HG03139 (cell line): ENCODE measurements around the gene TMEM143.
"Not testable (repeated sequence)": the region's sequence is repeated elsewhere in the genome, so short reads cannot be mapped to it uniquely, and the experiment has no call there.

Experiments used
- ATAC-seq: cut with Tn5 transposase; IDR thresholded peaks from one replicate; pipeline ENCODE4 v1.9.1; 2021; ENCODE audit not compliant: unreplicated experiment

The TMEM143 gene

DNA sequence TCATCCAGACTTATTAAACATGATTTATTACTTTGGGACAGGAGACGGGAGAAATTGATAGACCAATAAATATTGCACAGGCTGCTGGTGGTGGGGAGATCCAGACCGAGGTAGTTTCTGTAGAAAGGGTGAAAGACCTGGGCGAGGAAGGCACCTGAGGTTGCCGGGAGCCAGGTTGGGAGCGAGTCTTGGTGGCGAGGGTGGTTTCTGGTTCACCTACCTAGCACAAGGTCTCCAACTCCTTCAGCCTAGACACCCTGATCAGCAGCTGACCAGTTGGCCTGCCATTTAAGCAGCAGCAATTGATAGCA, 31.4 kb downstream of the TMEM143 start:
- ATAC-seq = no peak

DNA sequence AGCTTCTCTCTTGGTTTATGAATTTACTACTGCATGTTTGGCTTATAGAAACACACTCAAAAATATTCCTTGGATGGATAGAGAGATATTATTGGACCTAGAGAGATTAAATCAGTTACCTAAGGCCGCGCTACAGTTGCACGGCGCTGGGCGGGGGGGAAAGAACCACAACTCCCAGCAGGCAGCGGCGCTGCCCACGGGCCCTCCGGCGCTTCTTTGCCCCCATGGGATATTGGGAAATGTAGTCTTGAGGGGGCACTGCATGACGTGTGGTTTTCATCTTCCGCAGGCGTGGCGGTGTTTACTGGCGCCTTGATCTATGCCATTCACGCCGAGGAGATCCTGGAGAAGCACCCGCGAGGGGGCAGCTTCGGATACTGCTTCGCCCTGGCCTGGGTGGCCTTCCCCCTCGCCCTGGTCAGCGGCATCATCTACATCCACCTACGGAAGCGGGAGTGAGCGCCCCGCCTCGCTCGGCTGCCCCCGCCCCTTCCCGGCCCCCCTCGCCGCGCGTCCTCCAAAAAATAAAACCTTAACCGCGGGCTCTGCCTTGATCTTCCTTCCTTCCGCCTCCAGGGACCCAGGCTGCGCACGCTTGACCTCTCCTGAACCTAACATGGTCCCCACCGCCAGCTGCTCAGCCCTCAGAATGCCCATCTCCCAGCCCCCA, 33.6 kb downstream of the TMEM143 start:
- ATAC-seq = no peak

DNA sequence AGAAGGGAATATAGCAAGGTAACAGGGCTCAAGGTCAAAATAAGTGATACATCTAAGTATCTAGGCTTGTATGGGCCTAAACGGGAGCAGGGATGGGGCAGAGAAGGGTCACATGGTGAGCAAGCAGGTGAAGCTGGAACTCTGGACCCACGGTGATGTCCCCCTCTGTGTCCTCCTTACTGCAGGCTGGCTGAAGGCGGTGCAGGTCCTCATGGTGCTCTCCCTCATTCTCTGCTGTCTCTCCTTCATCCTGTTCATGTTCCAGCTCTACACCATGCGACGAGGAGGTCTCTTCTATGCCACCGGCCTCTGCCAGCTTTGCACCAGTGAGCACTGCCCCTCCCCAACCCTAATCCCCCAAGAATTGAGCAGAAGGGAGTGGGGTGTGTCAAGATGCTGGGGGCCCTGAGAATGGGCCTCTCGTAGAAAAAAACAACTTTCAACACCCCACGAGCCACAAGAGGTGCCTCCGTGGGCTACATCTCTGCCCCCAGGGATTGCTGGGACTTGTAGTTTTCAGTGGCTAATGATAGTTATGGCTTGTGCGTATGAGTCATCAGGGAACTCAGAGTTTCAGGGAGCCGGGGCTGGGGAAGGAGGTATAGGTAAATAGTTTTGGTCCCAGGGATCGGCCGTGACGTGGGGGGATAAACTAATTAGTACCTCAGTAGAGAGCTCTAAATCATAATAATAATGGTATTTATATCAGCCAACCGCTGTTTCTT, 34.4 kb downstream of the TMEM143 start:
- no peak for ATAC-seq

DNA sequence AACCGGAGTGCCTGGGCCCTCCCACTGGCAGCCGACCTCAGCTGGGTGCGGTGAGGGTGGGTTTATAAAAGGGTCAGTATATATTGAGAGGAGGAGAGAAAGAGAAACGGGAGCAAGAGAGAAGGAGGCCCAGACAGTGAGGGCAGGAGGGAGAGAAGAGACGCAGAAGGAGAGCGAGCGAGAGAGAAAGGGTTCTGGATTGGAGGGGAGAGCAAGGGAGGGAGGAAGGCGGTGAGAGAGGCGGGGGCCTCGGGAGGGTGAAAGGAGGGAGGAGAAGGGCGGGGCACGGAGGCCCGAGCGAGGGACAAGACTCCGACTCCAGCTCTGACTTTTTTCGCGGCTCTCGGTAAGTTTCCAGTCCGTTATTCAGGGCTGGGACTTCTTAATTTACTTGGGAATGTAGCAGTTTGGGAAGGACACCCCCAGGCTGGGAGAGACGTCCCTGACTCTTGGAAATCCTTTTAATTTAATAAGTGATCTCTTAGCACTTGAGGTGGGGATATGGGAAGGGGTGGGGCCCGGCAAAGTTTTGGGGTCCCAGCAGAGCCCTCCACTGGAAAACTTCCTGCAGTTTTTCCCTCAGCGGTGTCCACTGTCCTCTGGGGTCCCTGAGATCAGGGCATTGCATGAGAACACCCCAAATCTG, 38.4 kb downstream of the TMEM143 start, which contains the start of gene EMP3:
Gene EMP3, plus strand, starts transcription at position 288 of the 646 bp plus-strand sequence. CDS start 1,293 bp downstream, outside the sequence.
- no peak for ATAC-seq

DNA sequence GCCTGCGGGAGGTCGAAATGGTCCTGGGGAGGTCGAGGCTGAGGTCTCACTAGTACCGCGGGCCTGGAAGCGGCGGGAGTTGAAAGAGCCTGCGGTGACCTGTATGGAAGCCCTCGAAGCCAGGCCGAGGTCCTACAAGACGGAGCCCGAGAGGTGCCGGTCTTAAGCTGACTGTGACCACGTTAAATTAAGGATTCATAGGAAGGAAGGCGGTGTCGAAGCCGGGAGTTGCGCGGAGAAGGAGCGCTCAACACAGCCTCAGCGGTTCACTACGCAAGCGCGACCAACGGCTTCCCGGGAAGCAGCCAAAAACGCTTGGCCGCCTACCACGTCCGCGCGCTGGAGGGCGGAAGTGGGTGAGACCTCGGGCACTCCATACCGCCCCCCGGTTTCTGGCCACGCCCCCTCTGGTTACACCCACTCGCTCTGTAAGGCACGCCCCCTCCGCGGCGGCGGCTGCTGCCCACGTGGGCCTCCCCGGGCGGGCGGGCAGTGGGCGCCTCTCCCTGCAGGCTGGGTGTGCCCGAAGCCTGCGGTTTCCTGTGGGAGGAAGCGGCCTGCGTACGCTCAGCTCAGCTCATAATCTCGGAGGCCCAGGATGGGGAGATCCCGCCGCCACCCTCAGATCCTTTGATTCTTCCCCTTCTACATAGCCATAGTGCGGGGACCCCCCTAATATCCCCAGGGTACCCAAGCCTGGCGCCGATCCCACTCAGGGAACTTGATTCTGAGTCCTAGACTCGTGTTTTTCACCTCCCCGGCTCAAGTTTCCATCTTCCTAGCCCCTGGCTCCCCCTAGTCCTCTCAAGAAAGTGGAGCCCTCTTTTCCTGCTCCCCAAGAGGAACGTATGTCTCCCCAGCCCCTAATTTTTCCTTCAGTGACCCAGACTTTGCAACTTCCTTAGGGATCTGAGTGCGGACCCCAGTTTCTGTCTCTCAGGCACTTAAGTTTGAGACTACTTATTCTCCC, 41.8 kb downstream of the TMEM143 start:
- ATAC-seq = peak; percentile 43

DNA sequence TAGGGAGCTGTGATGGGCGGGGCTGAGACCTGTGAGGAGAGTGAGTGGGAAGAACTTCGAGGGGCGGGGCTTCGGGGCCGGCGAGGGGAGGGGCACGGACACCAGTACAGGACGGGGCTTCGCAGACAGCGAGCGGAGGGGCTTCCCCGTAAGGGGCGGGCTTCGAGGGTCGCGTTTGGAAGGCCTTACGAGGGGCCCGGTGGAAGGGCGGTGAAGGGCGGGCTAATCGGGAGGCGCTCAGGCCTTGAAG, 42.4 kb downstream of the TMEM143 start:
- ATAC-seq = peak; percentile 47

DNA sequence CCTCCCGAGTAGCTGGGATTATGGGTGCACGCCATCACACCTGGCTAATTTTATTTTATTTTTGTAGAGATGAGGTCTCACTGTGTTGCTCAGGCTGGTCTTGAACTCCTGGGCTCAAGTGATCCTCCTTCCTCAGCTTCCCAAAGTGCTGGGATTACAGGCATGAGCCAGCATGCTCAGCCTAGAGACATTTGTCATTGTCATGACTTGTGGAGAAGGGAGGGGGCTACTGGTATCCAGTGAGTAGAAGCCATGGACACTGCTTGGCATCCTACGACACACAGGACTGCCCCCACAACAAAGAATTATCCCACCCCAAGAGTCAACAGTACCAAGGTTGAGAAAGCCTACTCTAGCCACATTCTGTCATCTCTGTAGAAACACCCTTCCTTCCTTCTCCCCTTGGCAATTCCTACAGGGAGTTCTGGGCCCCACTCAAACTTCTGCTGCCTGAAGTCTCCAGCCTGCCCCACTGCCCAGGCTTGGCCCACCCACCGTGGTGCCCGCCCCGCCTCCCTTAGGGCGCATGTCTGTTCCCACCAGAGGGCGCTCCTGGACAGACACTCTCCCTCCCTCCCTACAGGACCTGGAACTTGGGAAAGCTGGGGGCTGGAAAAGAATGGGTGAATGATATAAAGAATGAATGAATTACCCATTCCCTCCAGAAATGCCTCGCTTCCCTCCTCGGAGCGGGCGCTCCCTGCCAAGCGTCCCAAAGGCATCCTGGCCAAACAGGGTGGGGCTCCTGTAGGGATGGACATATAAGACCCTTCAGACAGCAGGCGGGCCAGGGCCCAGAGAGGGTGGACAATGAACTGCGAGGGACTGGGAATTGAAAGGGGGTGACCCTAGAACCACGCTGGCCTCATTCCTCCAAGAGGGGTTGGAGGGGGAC, 43.8 kb downstream of the TMEM143 start:
- ATAC-seq = no peak

DNA sequence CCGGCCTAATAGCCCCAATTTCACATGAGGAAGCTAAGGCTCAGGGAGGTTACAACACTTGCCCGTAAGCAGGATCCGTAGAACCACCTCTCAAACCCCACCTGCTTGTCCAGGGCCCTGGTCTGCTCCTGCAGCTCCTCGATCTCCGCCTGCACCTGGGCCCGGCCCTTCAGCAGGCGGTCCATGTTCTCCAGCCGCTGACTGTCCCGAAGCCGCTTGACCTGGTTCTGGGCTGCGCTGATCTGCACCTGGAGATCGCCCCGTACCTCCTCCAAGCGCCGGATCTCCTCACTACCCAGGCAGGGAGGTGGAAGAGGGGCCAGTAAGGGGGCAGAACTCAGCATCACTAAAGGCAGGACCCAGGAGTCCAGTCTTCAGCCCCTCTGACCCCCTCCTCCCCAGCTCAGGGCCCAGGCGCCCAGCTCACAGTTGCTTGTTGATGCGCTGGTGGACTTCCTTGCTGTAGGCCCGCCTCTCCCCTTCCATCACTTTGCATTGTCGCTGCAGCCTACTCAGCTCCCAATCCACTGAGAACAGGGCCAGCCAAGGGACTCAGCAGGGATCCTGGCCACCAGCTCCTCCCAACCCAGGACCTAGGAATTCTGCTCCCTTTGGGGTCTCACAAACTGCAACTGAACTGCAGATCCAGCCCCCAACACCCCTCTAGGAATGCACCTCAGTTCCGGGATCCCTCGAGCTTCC, 45.3 kb downstream of the TMEM143 start:
- no peak for ATAC-seq

DNA sequence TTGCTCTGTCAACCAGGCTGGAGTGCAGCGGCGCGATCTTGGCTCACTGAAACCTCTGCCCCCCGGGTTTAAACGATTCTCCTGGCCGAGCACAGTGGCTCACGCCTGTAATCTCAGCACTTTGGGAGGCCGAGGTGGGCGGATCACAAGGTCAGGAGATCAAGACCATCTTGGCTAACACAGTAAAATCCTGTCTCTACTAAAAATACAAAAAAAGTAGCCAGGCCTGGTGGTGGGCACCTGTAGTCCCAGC, 46.1 kb downstream of the TMEM143 start:
- ATAC-seq = not testable (repeated sequence)

DNA sequence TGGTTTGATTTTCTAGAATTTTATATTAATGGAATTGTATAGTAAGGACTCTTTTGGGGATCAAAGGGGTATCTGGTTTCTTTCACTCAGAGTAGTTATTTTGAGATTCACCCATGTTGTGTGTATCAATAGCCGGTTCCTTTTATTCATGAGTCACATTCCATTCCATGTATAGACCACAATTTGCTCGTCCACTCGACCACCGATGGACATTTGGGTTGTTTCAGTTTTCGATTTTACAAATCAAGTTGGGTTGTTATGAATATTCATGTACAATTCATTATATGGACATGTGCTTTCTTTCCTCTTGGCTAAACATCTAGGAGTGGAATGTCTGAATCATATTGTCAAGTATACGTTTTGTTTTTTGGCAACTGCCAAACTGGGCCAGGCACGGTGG, 48.0 kb downstream of the TMEM143 start:
- ATAC-seq = no peak

DNA sequence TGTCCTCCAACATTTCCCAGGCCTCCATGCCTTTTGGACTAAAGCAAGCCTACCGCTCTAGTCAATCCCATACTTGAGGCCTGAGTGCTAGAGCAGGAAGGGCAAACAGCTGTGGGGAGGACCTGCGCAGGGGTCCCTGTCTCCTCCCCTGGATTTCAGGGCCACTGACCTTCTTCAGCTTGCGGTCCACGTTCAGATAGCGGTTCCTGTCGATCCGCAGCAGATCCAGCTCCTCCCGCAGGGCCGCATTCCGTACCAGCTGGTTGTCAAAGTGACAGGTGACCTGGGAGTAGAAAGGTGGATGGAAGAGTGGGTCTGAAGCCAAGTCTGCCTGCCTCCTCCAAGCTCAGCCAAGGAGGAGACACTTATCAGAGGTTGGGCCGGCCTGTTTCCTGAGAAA, 52.4 kb downstream of the TMEM143 start:
- ATAC-seq = no peak

DNA sequence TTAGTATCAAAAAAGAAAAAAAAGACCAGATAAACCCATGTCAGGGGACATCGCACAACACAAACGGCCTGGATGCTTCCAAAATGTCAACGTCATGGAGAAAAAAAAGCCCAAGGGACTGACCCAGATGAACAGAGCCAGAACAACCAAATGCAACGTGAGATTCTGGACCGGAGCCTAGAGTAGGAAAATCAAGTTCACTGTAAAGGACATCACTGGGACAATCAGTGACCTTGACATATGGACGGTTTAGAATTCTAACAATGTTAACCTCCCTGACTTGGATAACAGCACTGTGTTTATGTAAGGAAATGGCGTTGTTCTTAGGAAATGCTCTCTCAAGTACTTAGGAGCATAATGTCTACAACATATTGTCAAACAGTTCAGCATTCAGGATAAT, 53.5 kb downstream of the TMEM143 start:
- no peak for ATAC-seq

DNA sequence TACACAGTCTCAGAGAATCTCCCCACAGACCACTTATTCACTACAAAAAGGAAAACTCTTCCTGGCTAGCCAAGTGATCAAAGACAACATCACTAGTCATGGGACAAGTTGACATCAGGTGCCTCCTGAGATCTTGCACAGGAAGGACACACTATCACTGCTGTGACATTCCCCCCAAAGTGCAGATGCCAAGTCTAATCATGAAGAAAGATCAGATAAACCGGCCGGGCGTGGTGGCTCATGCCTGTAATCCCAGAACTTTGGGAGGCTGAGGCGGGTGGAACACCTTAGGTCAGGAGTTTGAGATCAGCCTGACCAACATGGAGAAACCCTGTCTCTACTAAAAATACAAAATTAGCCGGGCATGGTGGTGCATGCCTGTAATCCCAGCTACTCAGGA, 54.0 kb downstream of the TMEM143 start:
- ATAC-seq = not testable (repeated sequence)

DNA sequence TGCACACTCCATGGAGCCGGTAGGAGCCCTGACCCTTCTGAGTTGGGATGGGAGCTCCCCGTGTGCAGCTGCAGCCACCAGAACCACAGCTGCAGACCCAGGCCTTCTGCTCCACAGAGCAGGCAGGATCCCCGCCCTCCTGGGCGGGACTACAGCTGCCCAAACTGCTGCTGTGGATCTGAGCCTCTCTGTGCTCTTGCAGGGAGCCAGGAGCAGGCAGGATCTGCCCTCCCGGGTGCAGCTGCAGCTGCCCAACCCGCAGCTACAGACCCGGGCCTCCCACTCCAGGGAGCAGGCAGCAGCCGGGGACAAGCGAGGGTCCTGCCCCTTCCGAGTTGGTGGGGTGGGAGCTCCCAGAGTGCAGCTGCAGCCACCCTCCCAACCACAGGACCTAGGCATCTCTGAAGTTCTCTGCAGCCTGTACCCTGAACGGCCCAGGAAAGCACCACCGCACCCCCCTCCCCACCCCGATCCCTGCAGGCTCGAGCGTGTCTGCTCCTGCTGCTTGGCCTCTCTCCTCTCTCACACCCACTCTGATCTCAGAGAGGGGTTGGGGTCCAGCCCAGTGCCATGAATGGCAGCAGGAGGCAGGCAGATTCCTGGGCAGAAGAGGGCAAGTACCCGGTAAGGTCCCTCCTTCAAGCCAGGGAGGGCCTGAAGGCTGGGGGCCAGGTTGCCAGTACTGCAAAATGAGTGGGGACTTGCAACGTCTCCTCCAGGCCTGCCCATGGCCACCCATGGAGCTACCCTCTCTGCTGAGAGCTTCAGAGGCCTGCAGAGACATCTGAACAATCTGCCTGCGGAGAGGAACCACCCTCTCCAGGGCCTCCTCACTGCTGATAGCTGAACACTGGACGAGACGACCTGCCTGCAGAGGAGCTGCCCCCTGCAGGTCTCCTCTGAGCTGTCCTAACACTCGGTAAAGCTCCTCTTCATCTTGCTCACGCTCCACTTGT, 54.8 kb downstream of the TMEM143 start:
- ATAC-seq = no peak

DNA sequence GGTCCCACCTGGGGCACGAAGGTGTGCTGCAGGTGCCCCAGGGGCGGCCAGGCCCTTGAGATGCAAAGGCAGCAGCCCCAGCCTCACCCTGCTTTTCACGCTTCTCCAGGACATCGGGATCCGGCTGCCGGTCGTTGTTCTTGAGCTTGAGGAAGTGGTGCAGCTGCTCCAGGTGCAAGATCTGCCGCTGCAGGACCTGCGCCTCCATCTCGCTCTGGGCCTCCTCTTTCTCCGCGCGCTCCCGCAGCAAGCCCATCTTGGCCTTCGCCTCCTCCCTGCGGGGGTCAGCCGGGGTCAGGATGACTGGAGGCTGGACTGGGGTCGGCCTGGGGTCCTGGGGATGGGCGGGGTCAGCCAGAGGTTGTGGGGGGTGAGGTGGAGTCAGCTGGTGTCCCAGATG, 59.9 kb downstream of the TMEM143 start:
- no peak for ATAC-seq

DNA sequence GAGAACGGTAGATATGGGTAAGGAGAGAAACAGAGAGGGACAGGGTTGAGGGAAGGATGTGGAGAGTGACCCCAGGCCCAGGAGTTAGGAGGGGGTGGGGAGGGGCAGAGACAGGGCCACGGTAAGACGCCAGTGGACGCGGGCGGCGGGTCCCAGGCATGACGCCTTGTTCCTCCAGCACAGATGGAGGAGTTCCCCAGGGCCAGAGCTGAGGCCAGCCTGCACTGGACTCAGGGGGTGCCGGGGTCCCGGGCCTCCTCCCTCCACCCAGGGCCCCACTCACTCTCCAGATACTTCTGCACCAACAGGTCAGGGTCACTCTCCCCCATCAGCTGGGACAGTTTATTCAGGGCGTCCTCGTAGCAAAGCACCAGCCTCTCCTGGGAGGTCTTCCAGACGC, 60.4 kb downstream of the TMEM143 start:
- ATAC-seq = no peak

DNA sequence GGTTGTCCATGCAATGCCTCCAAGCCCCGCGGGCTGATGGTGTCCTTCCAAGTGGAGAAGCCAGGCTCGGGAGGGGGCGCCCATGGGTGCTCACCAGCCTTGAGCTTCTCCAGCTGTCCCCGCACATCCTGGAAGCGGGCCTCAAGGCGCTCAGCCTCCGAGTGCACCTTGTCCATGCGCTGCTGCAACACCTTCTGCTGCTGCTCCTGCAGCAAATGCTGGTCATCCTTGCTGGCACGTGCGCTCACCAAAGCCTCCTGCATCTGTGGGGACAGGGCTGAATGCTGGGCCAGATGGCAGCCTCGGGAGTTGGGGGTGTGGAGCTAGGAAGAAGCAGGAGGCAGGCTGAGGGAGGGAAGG, 61.2 kb downstream of the TMEM143 start:
- no peak for ATAC-seq

DNA sequence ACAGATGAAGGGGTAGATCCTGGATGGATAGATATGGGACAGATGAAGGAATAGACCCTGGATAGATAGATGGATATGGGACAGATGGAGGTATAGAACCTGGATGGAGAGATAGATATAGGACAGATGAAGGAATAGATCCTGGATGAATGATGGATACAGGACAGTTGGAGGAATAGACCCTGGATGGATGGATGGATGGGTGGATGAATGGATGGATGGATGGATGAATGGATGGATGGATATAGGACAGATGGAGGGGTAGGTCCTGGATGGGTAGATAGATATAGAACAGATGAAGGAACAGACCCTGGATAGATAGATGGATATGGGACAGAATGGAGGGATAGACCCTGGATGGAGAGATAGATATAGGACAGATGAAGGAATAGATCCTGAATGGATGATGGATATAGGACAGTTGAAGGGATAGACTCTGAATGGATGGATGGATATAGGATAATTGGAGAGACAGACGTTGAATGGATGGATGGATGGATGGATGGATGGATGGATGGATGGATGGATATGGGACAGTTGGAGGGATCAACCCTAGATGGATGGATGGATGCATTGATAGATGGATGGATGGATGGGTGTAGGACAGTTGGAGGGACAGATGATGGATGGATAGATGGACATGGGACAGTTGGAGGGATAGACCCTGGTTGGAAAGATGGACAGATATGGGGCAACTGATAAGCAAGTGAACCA, 61.7 kb downstream of the TMEM143 start:
- ATAC-seq = no peak
